PFSK-1 (cell line): ENCODE data around the gene MAPK14.

Experiments
- POLR2AphosphoS5 ChIP-seq: IDR thresholded peaks from 2 replicates; pipeline ENCODE4 v1.6.1; 2012; ENCODE audit warnings: low read depth, mild to moderate bottlenecking, control low read depth, low read length, moderate library complexity
- REST ChIP-seq, 2 experiments: IDR thresholded peaks; 2 replicates each; pipeline versions ENCODE4 v1.6.1 to v1.8.0; 2011 to 2012; ENCODE audit warnings: low read depth in 2 of 2, low read length in 2 of 2, control low read depth in 1 of 2, inconsistent platforms in 1 of 2, mild to moderate bottlenecking in 1 of 2, moderate library complexity in 1 of 2; ENCODE audit not compliant: insufficient read depth in 1 of 2

- TF ChIP-seq REST (IDR thresholded peaks at IDR 0.05; ENCODE audit: insufficient read depth in 1 of 2, low read depth in 2 of 2, low read length in 2 of 2) (no peak), POLR2AphosphoS5 (no peak)
Measured at GRCh38 chr6:36126553-36127458, 99.2 kb downstream of the MAPK14 start.
